GM03348 (cell line): ENCODE measurements around the gene BCL11B.
"Not testable (repeated sequence)": the region's sequence is repeated elsewhere in the genome, so short reads cannot be mapped to it uniquely, and the experiment has no call there.

ENCODE experiments used
- DNase-seq: peaks from one replicate; pipeline ENCODE4 v3.0.0; 2012; ENCODE audit warnings: low spot score

Gene BCL11B

GRCh38 chr14:99239661-99240092 lies 32.3 kb downstream of the BCL11B start:
- no peak for DNase-seq

DNA sequence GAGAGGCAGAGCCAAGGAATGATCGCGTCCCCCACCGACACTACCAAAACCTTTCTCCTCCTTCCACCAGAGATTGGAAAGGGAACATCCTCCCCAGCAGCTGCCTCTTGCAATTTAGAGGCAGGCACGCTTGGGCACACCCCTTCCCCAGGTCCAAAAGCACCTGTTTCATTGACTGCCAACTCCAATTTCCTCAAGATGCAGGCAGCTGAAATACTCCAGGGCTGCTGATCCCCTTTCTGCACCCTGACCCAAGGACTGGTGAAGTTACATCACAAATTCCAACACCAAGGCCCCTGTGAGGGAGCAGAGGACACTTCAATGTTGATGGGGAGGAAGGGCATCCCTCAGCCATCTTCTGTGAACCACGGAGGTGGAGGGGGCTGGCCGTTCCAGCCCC lies 33.8 kb downstream of the BCL11B start:
- DNase-seq = no peak

DNA sequence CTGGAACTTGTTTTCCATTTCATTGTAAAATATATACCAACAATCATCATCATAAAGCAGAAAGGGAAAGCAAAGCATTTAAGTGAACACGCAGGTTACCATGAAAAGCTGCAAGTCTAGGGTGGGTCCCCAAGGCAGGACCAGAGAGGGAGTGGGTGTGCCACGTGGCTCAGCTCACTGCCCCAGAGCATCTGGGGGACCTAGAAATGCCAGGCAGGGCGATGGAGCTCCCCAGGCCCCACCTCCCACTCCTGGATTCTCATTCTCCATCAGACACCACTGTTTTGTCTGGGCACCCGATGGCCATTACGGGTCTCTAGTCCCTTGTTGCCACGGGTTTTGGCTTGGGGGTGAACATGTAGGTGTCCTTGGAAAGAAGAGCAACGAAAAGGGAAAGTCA lies 34.7 kb downstream of the BCL11B start:
- no peak for DNase-seq

DNA sequence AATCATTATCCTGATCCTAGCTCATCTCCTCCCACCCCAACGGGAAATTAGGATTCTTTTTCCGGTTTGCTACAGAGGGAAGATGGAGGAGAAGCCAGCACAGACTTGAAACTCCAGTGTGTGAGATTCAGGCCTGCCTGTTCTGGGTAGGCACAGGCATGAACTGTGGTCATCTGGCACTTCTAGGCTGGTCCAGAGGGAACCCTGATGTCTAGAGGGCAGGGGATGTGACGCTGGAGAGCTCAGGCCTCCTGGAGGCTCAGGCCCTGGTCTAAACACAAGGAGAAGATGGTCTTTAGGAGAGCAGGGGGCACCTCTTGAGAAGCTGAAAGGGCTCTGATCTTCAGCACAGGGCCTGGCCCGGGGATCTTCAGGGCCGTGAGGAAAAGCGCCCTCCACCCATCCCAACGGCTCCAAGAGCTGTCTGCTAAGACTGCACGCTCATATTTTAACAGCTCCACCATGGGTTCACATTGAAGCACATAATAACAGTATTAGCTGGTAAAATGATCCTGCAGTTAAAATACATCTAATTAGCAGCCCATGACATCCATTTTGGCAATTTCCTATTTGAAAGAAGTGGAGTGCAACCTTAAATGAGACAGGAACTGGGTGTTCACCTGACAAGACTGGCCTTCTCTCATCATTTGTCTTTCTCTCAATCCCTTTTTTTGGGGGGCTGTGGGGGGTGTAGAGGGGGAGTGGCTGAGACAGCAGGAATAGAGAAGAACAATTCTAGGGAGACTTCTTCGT lies 35.4 kb downstream of the BCL11B start:
- DNase-seq = no peak

DNA sequence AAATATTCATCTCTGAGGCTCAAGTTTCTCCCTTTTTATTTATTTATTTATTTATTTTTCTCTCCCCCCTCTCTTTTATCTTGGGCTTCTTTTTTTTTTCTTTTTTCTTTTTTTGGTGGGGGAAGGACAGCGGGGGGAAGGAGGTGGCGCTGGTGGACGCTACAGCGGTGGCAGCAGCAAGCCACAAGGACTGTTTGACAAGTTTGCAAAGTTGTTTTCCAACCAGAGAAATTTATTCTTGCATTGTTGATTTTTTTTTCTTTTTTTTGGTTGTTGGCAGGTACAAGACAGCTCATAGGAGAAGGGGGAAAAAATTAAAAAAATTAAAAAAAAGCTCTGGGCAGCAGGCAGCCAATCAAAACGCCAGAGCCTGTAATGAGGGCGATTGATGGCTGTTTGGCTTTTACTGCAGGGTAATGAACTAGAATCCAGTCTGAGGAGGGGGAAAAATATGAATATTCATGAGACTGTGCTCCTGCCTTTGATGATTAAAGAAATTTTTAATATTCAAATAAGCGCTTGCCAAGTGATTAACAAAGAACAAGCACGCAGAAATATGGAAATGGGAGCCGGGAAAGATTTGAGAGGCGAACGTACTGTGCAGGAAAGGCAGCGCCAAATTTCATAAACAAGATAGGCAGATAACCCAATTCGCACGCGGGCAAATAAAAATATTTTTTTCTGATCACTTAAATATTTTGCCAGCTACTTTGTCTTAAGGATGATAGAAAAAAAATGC lies 36.2 kb downstream of the BCL11B start:
- no peak for DNase-seq

DNA sequence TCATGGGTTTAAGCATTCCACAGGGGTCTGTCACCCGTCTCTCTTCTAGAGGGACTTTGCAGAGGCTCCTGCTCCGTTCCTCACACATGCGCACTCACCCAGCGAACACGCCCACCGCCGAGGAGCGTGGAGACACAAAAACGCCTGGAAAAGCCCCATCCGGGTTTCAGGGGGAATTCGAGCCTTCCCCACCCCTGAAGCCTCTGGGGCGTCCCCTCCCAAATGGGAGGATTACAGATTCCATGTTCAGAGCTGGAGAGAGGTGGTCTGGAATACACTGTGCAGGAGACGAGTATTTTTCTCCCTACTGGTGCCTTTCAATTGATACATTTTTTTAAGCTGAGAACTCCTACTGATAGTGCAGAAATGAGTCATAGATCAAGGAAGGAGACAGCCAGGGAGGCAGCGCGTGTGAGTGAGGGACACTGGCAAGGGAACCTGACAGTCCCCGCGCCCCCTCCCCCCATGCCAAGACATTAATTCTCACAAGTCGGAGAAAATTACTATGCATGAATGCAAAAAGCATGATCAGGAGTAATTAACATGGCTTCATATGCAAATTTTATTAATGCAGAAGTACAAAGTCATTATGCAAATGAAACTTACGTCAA lies 36.9 kb downstream of the BCL11B start:
- no peak for DNase-seq

- DNase-seq = no peak
Measured at GRCh38 chr14:99234355-99234754, 37.6 kb downstream of the BCL11B start.

GRCh38 chr14:99233222-99234035 lies 38.6 kb downstream of the BCL11B start:
- no peak for DNase-seq

DNA sequence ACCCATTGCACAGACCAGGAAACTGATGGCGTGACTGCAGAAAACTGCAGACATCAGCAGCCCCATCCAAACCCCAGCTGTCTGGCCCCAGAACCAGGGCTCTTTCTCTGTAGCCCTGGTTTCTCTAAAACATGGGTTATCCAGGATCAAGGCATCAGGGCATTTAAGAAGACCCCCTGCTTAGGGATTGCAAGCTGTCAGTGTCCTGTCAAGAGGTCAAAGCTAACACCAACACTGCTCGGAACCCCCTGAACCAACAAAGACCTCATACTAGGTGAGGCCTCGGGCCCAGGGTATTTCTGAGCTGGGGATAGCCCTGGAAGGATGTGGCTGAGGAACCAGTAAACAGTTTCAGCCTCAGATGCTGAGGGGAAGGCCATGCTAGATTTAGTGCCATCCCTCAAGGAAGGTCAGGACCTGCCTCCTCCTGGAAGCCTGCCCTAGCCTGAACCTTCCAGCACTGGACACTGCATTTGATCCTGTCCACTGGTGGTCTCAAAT lies 39.2 kb downstream of the BCL11B start:
- DNase-seq = no peak

- DNase-seq = no peak
Measured at GRCh38 chr14:99231850-99232713, 39.9 kb downstream of the BCL11B start.

- DNase-seq = no peak
Measured at GRCh38 chr14:99231161-99231849, 40.7 kb downstream of the BCL11B start.

- no peak for DNase-seq
Measured at GRCh38 chr14:99230208-99231151, 41.5 kb downstream of the BCL11B start.

DNA sequence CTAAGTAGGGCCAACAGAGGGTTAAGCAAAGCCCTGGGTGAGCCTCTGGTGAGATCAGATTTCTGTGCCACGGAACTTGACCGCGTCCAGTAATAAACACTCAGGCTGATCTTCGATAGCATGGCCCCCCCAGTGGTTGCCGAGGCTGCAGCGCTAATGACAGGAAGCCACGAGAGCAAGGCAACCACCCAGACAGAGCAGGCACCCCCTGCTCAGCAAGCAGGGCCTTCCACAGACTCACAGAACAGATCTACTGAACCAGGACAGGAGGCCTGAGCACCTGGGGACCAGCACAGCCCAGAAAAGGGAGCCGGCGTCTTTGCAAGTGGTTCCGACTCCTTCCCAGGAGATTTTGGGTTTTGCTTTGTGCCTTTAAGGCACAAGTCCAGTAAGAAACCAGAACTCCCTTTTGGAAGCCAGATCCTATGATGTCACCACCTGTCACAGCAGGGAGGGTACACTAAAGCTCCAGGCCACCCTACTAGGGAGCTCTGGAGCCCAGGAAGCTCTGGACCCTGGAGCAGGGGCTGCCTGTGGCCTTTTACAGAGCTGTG lies 42.3 kb downstream of the BCL11B start:
- DNase-seq = no peak

DNA sequence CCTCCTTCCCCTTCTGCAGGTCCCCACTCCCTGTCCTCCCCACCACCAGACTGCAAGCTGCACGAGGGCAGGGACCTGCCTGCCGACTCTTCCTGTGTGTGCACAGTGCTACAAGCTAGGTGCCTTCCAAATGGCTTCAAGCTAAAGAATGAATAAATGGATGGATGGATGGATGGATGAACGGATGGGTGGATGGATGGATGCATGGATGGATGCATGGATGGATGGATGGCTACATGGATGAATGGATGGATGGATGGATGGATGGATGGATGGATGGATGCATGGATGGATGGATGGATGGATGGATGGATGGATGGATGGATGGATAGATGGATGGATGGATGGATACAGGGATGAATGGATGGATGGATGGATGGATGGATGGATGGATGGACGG lies 43.2 kb downstream of the BCL11B start:
- DNase-seq = not testable (repeated sequence)

DNA sequence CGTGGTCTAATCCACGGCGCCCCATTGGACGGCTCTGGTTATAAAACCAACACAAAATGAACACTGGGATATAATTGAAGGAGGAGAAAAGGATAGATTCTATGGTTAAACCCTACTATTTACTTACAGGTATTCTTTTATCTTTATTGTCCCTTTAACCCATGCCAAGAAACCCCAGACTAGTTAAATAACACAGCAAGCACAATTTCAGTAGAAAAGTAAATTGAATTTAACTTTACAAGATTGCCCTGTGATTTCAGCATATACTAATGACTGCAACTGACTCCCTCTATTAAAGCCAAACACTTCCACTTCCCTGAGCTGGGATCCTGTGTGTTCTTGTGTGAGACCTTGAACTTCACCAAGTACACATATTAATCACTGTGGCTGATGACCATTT lies 45.3 kb downstream of the BCL11B start:
- DNase-seq = no peak

DNA sequence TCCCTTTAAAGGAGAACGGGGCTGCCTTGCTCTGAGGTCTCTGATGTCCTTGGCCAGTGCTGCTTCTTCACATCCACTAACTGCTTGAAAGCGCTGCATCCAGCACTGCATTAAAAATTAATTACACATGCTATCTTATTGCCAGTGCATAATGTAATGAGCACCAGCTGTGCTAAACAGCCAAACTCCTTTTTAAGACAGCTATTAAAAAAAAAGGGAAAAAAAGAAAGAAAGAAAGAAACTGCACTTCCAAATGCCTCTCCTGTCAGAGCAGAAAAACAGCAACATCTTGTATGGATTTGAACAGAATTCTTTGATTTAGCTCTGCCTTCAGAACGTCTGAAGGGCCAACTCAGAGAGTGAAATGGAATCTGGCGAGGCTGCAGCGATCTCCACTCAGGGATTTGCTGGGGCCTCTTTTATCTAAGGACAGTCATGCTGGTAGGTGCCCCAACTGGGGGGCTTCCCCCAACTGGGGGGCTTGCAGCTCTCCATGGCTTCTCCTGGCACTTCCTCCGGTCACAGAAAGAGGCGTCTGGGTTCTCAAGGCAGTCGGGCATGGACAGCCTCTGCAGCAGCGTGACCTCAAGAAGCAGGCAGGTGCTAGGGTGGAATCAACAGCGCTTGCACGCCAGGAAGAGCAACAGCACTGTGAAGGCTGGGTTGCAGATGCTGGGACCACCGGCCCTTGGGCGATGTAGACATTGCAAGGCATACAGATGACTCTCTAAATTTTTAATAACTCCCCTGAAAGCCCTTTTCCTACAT lies 46.4 kb downstream of the BCL11B start:
- DNase-seq = no peak

- no peak for DNase-seq
Measured at GRCh38 chr14:99224948-99225347, 47.0 kb downstream of the BCL11B start.
